PC-3 (cell line): ENCODE results near the gene PAK4.

ENCODE experiments used
- EZH2phosphoT487 ChIP-seq: fragments of 300-600 bp; sonication (generic); IDR thresholded peaks from 2 replicates; pipeline ENCODE4 v1.6.1; 2018; ENCODE audit warnings: mild to moderate bottlenecking, antibody characterized with exemption, low read length, borderline replicate concordance
- TF ChIP-seq, protein P1 (sequence below): fragments of 300-600 bp; sonication (generic); conservative IDR thresholded peaks from 2 replicates; pipeline ENCODE4 v1.5.1; 2017; ENCODE audit warnings: antibody characterized with exemption, low read depth, mild to moderate bottlenecking, low read length

DNA sequence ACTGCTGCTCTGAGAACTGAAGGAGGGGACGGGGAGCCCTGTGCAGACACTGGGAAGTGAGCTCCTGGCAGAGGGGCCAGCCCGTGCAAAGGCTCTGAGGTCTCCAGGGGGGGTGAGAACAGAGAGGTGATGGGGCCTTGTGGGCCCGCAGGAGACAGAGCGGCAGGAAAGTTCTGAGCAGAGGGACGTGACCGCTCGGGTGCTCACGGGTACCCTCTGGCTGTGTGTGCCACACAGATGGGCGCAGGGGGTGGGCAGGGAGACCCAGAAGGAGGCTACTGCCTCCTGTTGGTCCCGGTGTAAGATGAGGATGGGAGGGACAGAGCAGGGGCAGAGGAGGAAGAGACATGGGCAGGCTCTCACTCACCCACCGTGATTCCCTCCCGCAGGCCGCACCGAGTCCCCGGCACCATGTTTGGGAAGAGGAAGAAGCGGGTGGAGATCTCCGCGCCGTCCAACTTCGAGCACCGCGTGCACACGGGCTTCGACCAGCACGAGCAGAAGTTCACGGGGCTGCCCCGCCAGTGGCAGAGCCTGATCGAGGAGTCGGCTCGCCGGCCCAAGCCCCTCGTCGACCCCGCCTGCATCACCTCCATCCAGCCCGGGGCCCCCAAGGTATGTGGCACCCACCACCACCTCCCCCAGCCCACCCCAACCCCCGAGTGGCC, 43.7 kb downstream of the PAK4 start:
- TF ChIP-seq, protein P1, sequence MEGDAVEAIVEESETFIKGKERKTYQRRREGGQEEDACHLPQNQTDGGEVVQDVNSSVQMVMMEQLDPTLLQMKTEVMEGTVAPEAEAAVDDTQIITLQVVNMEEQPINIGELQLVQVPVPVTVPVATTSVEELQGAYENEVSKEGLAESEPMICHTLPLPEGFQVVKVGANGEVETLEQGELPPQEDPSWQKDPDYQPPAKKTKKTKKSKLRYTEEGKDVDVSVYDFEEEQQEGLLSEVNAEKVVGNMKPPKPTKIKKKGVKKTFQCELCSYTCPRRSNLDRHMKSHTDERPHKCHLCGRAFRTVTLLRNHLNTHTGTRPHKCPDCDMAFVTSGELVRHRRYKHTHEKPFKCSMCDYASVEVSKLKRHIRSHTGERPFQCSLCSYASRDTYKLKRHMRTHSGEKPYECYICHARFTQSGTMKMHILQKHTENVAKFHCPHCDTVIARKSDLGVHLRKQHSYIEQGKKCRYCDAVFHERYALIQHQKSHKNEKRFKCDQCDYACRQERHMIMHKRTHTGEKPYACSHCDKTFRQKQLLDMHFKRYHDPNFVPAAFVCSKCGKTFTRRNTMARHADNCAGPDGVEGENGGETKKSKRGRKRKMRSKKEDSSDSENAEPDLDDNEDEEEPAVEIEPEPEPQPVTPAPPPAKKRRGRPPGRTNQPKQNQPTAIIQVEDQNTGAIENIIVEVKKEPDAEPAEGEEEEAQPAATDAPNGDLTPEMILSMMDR, result no peak
- TF ChIP-seq EZH2phosphoT487, result no peak
